22Rv1 (cell line): ENCODE results near the gene CTBP2.

Experiments
- ZFX ChIP-seq: fragments of 450-650 bp; IDR thresholded peaks from 2 replicates; pipeline ENCODE4 v1.6.1; 2017; ENCODE audit warnings: antibody characterized with exemption, borderline replicate concordance
- TF ChIP-seq, protein P1 (sequence below): fragments of 450-650 bp; IDR thresholded peaks from 2 replicates; pipeline ENCODE4 v1.5.1; 2017; ENCODE audit warnings: mild to moderate bottlenecking

DNA sequence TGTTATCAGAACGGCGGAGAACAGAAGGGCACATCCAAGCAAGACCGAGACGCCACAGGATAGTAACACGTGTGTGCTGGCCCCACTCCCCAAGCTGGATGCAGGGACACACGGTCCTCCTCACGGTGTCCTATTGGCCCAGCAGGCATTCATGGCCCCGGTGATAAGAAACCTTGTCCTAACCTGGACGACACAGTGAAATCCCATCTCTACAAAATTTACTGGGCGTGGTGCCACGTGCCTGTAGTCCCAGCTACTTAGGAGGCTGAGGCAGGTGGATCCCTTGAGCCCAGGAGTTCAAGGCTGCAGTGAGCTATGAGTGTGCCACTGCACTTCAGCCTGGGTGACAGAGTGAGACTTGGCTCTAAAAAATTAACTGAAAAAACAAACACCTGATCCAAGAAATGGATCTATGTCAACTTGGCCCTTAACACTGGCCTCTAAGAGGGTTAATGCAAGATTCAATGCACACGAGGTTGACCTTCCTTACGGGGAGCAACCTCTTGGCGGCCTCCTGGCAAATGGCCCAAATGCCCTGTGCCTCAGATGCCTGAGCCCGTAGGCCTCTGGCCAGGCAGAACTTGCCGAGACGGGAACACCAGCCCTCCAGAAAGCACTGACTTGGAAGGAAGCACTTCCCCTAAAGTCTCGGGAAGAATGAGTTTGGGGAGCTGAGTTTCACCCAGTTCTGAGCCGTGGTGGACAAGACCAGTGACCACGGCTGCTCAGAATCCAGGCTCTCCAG lies 146.1 kb downstream of the CTBP2 start:
- TF ChIP-seq, protein P1, sequence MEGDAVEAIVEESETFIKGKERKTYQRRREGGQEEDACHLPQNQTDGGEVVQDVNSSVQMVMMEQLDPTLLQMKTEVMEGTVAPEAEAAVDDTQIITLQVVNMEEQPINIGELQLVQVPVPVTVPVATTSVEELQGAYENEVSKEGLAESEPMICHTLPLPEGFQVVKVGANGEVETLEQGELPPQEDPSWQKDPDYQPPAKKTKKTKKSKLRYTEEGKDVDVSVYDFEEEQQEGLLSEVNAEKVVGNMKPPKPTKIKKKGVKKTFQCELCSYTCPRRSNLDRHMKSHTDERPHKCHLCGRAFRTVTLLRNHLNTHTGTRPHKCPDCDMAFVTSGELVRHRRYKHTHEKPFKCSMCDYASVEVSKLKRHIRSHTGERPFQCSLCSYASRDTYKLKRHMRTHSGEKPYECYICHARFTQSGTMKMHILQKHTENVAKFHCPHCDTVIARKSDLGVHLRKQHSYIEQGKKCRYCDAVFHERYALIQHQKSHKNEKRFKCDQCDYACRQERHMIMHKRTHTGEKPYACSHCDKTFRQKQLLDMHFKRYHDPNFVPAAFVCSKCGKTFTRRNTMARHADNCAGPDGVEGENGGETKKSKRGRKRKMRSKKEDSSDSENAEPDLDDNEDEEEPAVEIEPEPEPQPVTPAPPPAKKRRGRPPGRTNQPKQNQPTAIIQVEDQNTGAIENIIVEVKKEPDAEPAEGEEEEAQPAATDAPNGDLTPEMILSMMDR: no peak
- TF ChIP-seq ZFX: no peak
